ENCODE results near the gene ALOX5AP. TPM values are rescaled to one million over a fixed set of nuclear protein-coding genes. Genes with fewer than 3 reads are reported as not detected.
A peak's percentile ranks its signal among the peaks of the same experiment; 100 is the strongest.

ALOX5AP gene
- 8.4 TPM for total RNA-seq
- long read RNA-seq, partial matches to known transcripts, result 0 of 3 reads
- long read RNA-seq, other reads (novel, unspliced or antisense), result 0 of 3 reads

- ATAC-seq (ENCODE audit: poor library complexity), result peak; percentile 60
- intact Hi-C loops (cut with DNase I), result no loop called here
- no peak for DNase-seq
These were observed at the start of gene ALOX5AP for GRCh38 chr13:30735025-30735871. TSS of gene ALOX5AP (plus strand) at chr13:30735543. CDS start at chr13:30735606, 63 bp downstream.

GRCh38 chr13:30685987-30686386 lies 49.4 kb upstream of the ALOX5AP start:
- intact Hi-C loops (cut with DNase I), result no loop called here

DNA sequence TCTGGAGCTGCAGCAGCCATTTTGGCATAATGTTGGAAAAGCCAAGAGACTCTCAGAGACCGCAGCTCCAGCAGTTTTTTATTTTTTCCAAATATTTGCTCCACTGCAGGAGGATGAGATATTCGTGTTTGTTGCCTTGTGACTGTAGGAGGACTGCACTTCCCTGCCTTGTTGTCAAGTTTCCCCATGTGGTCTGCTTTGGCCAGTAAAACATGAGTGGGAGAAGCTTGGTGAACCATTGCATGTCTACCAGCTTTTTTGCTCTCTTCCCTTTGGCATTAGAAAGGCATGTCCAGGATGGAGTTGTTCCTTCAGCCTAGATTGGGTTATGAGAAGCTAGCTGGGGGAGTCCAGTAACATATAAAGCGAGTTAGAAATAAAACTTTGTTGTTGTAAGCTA lies 47.7 kb upstream of the ALOX5AP start:
- no peak for ATAC-seq (ENCODE audit: poor library complexity)
- intact Hi-C loops (cut with DNase I), result no loop called here
- no peak for DNase-seq

More at GRCh38 chr13:30685987-30686386, 49.4 kb upstream of the ALOX5AP start:
- ATAC-seq (ENCODE audit: poor library complexity) (no peak), DNase-seq (no peak)

DNA sequence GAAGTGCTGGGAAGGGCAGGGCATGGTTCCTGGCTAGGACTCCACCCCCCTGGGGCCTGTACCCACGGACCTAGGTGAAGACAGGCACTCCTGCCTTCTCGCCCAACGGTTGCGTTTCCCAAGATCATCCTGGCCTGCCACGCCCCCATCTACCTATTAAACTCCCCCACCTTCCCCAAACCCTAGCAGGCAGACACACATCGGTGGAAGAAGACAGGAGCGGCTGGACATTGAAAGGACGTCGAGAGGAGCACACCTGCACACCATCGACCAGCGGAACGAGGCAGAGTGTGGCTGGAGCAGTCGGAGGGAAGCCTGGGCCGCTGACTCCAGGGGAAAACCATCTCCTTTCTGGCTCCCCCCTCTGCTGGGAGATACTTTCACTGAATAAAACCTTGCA lies 45.6 kb upstream of the ALOX5AP start:
- no peak for ATAC-seq (ENCODE audit: poor library complexity)
- intact Hi-C loops (cut with DNase I), result no loop called here
- DNase-seq, result no peak

- peak; percentile 95 for ATAC-seq (ENCODE audit: poor library complexity)
- intact Hi-C loops (cut with DNase I), result no loop called here
- DNase-seq, result peak; percentile 78
These were observed 44.8 kb upstream of the ALOX5AP start for GRCh38 chr13:30690282-30691188.

GRCh38 chr13:30692113-30692512 lies 43.2 kb upstream of the ALOX5AP start:
- no peak for ATAC-seq (ENCODE audit: poor library complexity)
- no peak for DNase-seq
- intact Hi-C loops (cut with DNase I), result no loop called here

DNA sequence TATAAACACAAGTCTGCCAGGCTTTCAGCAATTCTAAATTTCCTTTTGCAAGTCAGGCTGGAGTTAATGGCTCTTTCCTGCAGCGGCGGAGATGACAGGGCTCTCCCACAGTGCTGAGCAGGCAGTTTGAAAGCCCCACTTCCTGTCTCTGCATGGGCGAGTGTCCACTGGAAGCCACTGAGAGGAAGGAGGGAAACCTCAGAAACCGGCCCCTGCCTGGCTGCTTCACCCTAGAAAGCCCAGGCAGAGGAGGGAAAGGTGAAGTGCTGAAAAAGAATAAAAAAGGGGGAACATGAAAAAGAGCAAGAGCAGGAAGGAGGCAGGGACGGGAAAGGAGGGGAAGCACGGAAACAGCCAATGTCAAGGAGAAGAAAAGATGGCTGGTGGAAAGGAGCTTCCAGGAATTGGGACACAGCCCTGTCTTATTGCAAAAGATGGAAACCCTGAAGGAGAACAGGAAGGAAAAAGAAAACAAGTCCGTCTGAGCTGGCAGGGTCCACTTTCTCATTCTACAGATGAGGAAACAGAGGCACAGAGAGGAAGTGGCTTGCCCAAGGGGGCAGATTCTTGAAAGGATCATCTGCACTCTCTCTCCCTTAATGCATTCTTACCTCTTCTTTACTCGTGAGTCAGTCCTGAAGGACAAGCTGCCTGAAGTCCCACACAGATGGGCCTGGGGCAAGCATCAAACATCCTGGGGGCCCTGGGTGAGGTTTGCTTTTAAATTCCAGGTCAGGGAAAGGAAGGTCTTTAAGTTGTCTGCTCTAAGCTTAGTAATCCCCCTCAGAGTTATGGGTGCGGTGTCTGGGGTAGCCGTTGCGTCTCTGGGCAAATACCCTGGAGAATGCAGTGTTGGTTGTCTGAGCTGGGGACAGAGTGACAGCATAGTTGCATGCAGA lies 38.8 kb upstream of the ALOX5AP start:
- peak; percentile 86 for ATAC-seq (ENCODE audit: poor library complexity)
- DNase-seq, result peak; percentile 69
- intact Hi-C loops (cut with DNase I), result no loop called here

DNA sequence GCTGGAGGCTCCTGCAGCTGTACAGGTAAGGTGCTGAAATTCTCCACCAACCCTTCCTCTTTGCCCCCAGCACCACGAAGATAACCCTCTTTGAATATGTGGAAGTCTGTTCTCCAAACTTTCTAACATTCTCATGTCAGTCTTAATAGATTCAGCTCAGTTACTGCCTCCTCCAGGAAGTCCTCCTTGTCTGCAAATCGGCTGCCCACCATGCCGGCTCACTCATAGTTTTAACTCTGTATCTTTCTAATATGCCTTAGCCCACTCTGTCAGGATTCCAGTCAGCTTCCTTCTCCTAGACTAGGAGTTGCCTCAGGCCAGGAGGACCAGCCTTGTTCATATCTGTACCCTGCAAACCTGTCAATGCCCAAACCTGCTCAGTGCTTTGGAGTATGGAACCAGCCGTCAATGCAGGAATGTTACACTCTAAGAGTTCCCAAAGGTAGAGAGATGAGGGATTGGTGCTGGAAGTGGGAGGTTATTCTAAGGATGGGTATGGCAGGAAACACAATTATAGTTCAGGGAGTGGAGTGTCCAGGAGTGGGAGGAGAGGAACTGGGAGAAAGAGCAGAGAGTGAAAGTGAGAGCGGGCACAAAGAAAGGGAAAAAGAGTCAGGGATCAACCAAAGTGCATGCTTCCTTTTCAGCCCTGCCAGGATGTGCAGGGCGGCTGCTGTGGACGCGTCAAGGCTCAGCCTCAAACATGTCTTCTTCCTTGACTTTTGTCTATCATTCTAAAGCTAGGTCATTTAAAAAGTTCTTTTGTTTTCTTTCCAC lies 38.0 kb upstream of the ALOX5AP start:
- peak; percentile 47 for ATAC-seq (ENCODE audit: poor library complexity)
- intact Hi-C loops (cut with DNase I), result no loop called here
- no peak for DNase-seq

GRCh38 chr13:30697996-30698401 lies 37.3 kb upstream of the ALOX5AP start:
- DNase-seq, result no peak
- intact Hi-C loops (cut with DNase I), result no loop called here
- no peak for ATAC-seq (ENCODE audit: poor library complexity)

DNA sequence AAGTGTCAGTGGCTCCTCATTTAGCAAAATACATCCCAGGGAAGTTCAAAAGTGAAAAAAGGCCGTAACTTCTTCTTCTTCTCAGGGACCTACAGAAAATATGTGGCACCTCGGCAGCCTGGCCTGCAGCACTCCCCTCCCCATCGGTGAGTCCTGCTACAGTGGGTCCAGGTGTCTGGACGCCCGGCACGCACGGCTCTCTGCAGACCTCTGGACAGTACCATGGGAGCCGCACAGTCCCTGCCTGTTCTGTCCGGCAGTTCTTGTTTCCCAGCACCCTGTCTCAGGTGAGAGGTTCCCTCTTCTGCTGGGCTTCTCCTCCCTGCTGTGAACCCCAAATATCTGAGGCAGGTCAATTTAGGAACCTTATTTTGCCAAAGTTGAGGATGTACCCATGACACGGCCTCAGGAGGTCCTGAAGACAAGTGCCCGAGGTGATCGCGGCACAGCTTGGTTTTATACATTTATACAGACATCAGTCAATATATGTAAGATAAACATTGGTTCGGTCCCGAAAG lies 36.8 kb upstream of the ALOX5AP start:
- ATAC-seq (ENCODE audit: poor library complexity) (no peak), DNase-seq (no peak)
- intact Hi-C loops (cut with DNase I), result no loop called here

GRCh38 chr13:30700364-30700763 lies 35.0 kb upstream of the ALOX5AP start:
- intact Hi-C loops (cut with DNase I), result no loop called here
- DNase-seq (no peak), ATAC-seq (ENCODE audit: poor library complexity) (no peak)

GRCh38 chr13:30702006-30702405 lies 33.3 kb upstream of the ALOX5AP start:
- no peak for DNase-seq
- intact Hi-C loops (cut with DNase I), result no loop called here
- ATAC-seq (ENCODE audit: poor library complexity), result no peak

- no peak for ATAC-seq (ENCODE audit: poor library complexity)
- intact Hi-C loops (cut with DNase I), result no loop called here
- no peak for DNase-seq
These were observed 30.7 kb upstream of the ALOX5AP start for GRCh38 chr13:30704596-30704995.

DNA sequence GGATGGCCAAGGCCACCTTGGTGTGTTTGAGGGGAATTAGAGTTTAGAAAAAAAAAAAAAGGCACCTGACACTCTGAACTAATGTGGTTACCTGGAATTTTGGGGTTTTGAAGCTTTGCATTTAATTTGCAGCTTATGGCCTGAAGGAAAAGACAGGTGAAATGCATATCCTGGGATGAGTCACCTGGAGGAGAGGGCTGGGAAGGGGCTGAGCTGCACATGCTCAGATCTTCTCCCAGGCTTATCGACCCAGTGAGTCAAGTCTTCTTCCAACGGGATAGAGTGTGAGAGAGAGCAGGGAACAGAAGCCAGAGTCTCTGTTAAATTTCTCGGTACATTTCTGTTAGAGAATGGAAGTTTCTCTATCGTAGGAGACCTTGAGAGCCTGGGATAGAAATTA lies 29.7 kb upstream of the ALOX5AP start:
- DNase-seq, result no peak
- ATAC-seq (ENCODE audit: poor library complexity), result no peak
- intact Hi-C loops (cut with DNase I), result no loop called here

DNA sequence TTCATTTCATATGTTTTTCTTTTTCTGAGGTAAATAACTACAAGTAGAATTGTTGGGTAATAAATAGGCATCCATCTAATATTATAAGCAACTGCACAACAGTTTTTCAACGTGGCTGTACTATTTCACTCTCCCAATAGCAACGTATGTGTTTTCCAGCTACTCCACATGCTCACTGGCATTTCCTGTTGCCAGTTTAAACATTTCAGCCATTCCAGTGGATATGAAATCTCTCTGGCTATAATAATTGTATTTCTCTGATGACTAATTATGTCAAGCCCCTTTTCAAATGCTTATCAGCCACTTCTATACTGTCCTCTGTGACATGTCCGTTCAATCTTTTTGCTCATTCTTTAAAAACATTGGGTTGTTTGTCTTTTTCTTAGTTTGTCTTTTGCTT lies 26.8 kb upstream of the ALOX5AP start:
- intact Hi-C loops (cut with DNase I), result no loop called here
- DNase-seq, result no peak
- no peak for ATAC-seq (ENCODE audit: poor library complexity)

DNA sequence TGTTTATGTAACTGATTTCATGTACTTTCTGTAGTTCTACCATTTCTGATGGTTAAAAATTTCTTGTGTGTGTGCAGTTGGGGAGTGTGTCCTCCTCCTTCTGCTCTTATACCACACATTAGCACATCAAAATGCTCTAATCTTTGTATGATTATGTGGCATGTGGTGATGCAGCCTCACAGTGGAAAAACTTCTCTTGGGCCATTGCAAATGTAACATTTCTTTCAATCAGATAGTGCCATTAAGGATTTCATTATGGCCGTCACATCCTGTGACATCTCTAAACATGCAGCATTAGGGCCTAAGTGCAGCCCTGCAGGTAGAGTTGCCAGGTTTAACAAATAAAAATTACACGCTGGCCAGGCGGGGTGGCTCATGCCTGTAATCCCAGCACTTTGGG lies 24.9 kb upstream of the ALOX5AP start:
- ATAC-seq (ENCODE audit: poor library complexity) (no peak), DNase-seq (no peak)
- intact Hi-C loops (cut with DNase I), result no loop called here

- intact Hi-C loops (cut with DNase I), result no loop called here
- DNase-seq, result no peak
These were observed 24.0 kb upstream of the ALOX5AP start for GRCh38 chr13:30711375-30711774.

GRCh38 chr13:30711837-30712236 lies 23.5 kb upstream of the ALOX5AP start:
- ATAC-seq (ENCODE audit: poor library complexity) (no peak), DNase-seq (no peak)
- intact Hi-C loops (cut with DNase I), result no loop called here

More at GRCh38 chr13:30711375-30711774, 24.0 kb upstream of the ALOX5AP start:
- ATAC-seq (ENCODE audit: poor library complexity), result no peak

All from Right ventricle myocardium superior (tissue), 1 donor.